Colonic mucosa (tissue), 4 donors: ENCODE data around the gene MGRN1. TPM values are rescaled to one million over a fixed set of nuclear protein-coding genes. Genes with fewer than 3 reads are reported as not detected.

Experiments used
- DNase-seq: peaks from one replicate; pipeline ENCODE4 v3.0.0-alpha.2; 2020
- H3K27ac ChIP-seq: fragments of 200-600 bp; one replicate; pipeline ENCODE4 v1.8.0; 2021
- H3K27me3 ChIP-seq: fragments of 200-600 bp; one replicate; pipeline ENCODE4 v1.8.0; 2021
- H3K36me3 ChIP-seq: fragments of 200-600 bp; one replicate; pipeline ENCODE4 v1.8.0; 2021
- H3K4me1 ChIP-seq: fragments of 200-600 bp; one replicate; pipeline ENCODE4 v1.8.0; 2021; ENCODE audit warnings: mild to moderate bottlenecking
- H3K4me3 ChIP-seq: fragments of 200-600 bp; one replicate; pipeline ENCODE4 v1.8.0; 2021
- H3K9ac ChIP-seq, 2 donors: one replicate each; pipeline ENCODE4 v1.7.0; 2013; ENCODE audit warnings: control low read depth in 2 of 2, low read depth in 2 of 2, low read length in 2 of 2
- H3K9me3 ChIP-seq: fragments of 200-600 bp; one replicate; pipeline ENCODE4 v1.8.0; 2021
- CTCF ChIP-seq: fragments of 200-600 bp; IDR thresholded peaks from one replicate; pipeline ENCODE4 v1.8.0; 2022; ENCODE audit warnings: antibody characterized with exemption, mild to moderate bottlenecking
- intact Hi-C: fragments of 100-400 bp; cut with DNase I; formaldehyde crosslinking; loops from one replicate; pipeline ENCODE4 v1.14.1; 2022
- total RNA-seq, 2 donors: library from RNA; stranded (reverse); fragmentation: NEBNext Ultra II Directional in 1 of 2; extraction: Animal tissue kit (Norgen Biotek cat#: 25700) in 1 of 2; gene quantifications; one replicate each; pipeline ENCODE4 v1.2.1, GENCODE V29; 2021
- donor health status: healthy.
- donor health status: DM: no; HTN: no; CAD: no.
- donor health status: DM: no; HTN: no; CAD: no.

The MGRN1 gene
- total RNA-seq, 2 donors from 2014 or later: 75.2 to 79.3 TPM

- Histone ChIP-seq H3K36me3 (no peaks in the 10 kb centered on the region), H3K27ac (no peak overlapping the region), H3K27me3 (peaks cover 4% of the 10 kb centered on the region), H3K4me1 (no peaks in the 10 kb centered on the region), H3K9ac (no peak overlapping the region), H3K4me3 (no peak overlapping the region), H3K9me3 (no peaks in the 10 kb centered on the region)
- DNase-seq: no peak
- no peak for TF ChIP-seq CTCF
- intact Hi-C loops: no loop called here
These were observed 25.1 kb upstream of the MGRN1 start for GRCh38 chr16:4599545-4599944.

GRCh38 chr16:4601036-4601863 lies 23.4 kb upstream of the MGRN1 start:
- H3K9ac ChIP-seq: no peak overlapping the region
- no peak overlapping the region for H3K27ac ChIP-seq

GRCh38 chr16:4601864-4602186 lies 22.8 kb upstream of the MGRN1 start:
- no peaks in the 10 kb centered on the region for H3K9me3 ChIP-seq
- no peak for DNase-seq
- no peak overlapping the region for H3K27ac ChIP-seq
- H3K27me3 ChIP-seq: peaks cover 4% of the 10 kb centered on the region
- no peak overlapping the region for H3K4me3 ChIP-seq
- no peaks in the 10 kb centered on the region for H3K4me1 ChIP-seq
- intact Hi-C loops: no loop called here
- no peaks in the 10 kb centered on the region for H3K36me3 ChIP-seq
- TF ChIP-seq CTCF: no peak
- H3K9ac ChIP-seq: no peak overlapping the region

More at GRCh38 chr16:4601036-4601863, 23.4 kb upstream of the MGRN1 start:
- H3K27me3 ChIP-seq: peaks cover 4% of the 10 kb centered on the region
- no peak for DNase-seq
- intact Hi-C loops: no loop called here
- H3K4me3 ChIP-seq: no peak overlapping the region
- H3K36me3 ChIP-seq: no peaks in the 10 kb centered on the region
- no peaks in the 10 kb centered on the region for H3K9me3 ChIP-seq
- no peaks in the 10 kb centered on the region for H3K4me1 ChIP-seq
- no peak for TF ChIP-seq CTCF

- Histone ChIP-seq H3K9ac (no peak overlapping the region), H3K27me3 (peaks cover 4% of the 10 kb centered on the region), H3K27ac (no peak overlapping the region), H3K4me1 (no peaks in the 10 kb centered on the region), H3K36me3 (no peaks in the 10 kb centered on the region), H3K9me3 (no peaks in the 10 kb centered on the region), H3K4me3 (no peak overlapping the region)
- intact Hi-C loops: no loop called here
- no peak for DNase-seq
- no peak for TF ChIP-seq CTCF
These were observed 22.3 kb upstream of the MGRN1 start for GRCh38 chr16:4602331-4602730.

GRCh38 chr16:4603624-4604170 lies 20.9 kb upstream of the MGRN1 start:
- H3K4me3 ChIP-seq: no peak overlapping the region
- DNase-seq: no peak
- H3K9me3 ChIP-seq: no peaks in the 10 kb centered on the region
- H3K27me3 ChIP-seq: peaks cover 4% of the 10 kb centered on the region
- TF ChIP-seq CTCF: no peak
- no peak overlapping the region for H3K9ac ChIP-seq
- H3K36me3 ChIP-seq: no peaks in the 10 kb centered on the region
- H3K27ac ChIP-seq: no peak overlapping the region
- no peaks in the 10 kb centered on the region for H3K4me1 ChIP-seq
- intact Hi-C loops: no loop called here
